IPS-NIHi7 (cell line): ENCODE measurements around the gene EPB41.
"Not testable (repeated sequence)": the region's sequence is repeated elsewhere in the genome, so short reads cannot be mapped to it uniquely, and the experiment has no call there.

Experiments
- DNase-seq: peaks from one replicate; pipeline ENCODE4 v3.0.0; 2012; ENCODE audit warnings: mixed read lengths; ENCODE audit errors: extremely low spot score

Gene EPB41

GRCh38 chr1:29133861-29134694 lies 219.7 kb downstream of the EPB41 start:
- DNase-seq: no peak

- DNase-seq: no peak
Observed at GRCh38 chr1:29134695-29135028, 220.3 kb downstream of the EPB41 start.

DNA sequence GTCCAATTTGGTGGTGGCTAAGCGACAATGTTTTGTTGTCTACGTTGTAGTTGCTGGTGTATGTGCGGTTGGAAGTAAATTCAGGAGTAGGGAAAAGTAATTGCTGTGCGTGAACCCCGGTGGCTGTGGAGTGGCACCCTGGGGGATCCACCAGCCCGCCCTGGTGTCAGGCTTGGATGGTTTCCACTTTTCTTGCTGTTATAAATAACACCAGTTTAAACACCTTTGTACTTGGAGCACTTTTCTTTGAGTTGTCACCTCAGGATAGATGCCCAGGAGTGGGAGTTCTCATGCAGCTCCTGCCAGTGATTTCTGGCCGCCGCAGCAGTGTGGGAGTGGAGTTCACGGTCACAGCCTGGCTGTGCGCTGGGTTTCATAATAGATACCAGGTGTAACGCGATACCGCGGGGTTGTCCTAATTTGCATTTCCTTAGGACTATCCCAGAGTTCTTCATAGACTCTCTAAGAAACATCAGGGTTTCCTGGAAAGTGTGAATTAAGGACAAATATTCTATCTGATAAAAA lies 222.1 kb downstream of the EPB41 start:
- no peak for DNase-seq

GRCh38 chr1:29142714-29143113 lies 228.3 kb downstream of the EPB41 start:
- no peak for DNase-seq

GRCh38 chr1:29144178-29144577 lies 229.8 kb downstream of the EPB41 start:
- DNase-seq: no peak

DNA sequence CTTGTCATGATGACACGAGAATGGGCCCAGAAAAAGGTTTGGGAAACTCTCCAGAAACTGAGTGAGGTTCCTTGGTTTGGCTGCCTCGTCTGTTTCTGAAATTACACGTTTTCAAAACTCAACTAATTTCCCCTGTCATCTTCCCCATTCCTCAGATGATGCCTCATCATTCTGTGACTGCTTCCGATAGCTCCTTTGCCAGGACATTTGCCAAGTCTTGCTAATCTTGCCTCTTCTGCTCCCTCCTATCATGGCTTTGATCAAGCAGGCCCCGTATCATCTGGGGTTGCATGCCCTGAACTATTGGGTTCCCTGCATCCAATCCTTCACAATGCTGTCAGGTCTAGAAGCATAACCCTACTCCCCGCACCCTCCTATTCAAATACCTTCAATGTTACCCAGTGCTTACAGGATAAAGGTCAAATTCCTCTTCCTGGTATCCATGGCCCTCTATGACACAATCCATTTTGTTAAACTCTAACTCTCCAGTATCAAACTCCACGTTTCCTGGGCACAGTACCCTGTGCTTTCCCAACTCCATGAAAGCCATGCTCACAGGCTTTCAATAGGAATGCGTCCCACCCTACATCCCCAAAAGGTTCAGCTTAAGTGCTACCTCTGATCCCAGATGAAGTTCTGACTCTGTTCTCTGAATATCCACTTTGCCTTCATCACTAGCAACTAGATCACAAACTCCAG lies 231.5 kb downstream of the EPB41 start:
- no peak for DNase-seq

- DNase-seq: no peak
Observed at GRCh38 chr1:29148656-29149491, 234.5 kb downstream of the EPB41 start.

- not testable (repeated sequence) for DNase-seq
Observed at GRCh38 chr1:29150346-29150745, 236.0 kb downstream of the EPB41 start.

DNA sequence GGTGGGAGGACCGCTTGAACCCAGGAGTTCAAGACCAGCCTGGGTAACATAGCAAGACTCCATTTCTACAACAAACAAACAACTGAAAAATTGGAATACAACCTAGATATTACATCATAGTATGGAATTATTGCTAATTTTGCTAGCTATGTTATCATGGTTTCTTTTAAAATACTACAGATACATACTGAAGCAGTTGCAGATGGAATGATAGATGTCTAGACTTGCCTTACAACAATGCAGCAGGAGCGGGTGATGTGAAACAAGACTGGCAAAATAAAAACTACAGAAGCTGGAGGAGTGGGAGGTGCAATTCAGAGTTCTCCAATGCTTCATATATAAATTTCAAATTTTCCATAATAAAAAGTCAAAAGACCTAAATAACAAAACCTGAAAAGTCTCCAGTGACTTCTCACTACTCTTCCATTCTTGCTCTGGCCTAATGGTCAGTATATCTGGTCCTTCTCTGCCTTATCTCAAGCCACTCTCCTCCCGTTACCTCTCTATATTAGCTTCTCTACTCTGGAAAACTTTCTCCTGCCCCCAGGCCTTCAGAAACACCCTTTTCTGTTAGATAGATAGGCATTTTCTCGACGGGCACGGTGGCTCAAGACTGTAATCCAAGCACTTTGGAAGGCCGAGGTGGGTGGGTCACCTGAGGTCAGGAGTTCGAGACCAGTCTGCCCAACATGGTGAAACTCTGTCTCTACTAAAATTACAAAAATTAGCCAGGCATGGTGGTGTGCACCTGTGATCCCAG lies 237.9 kb downstream of the EPB41 start:
- DNase-seq: no peak

DNA sequence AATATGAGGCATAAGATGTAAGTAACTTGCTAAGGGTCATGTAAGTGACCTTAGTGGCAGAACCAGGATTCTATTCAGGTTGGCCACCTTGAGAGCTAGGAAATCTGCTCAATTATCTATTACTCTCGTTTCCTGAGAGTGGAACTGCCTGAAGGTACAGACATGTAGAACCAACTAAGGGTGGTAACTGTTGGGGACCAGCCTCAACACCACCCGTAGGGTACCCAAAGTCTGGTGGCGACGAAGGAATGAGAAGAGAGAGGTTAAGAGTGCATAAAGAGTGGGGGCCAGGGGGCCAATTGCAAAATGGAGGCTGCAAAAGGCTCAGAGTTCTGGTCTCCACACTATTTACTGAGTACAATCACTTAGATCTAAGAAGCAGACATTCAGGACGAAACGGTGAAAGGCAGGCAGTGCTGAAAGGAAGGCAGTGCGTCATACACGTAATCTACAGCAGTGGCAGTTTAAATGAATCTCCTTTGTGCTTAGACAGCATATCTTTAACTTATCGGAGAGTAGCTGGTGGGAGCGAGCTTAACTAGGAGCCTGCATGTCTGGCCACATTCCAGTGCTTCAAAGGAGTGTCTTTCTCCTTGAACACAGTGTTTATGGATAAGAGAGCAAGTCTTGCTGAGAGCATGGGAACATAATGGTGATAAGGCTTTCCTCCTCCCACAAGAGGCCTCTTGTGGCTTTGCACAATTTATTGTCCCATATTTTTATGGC lies 242.3 kb downstream of the EPB41 start:
- no peak for DNase-seq

- no peak for DNase-seq
Observed at GRCh38 chr1:29157269-29157601, 242.9 kb downstream of the EPB41 start.

GRCh38 chr1:29159773-29160172 lies 245.4 kb downstream of the EPB41 start:
- no peak for DNase-seq

GRCh38 chr1:29162025-29162424 lies 247.7 kb downstream of the EPB41 start:
- DNase-seq: no peak

DNA sequence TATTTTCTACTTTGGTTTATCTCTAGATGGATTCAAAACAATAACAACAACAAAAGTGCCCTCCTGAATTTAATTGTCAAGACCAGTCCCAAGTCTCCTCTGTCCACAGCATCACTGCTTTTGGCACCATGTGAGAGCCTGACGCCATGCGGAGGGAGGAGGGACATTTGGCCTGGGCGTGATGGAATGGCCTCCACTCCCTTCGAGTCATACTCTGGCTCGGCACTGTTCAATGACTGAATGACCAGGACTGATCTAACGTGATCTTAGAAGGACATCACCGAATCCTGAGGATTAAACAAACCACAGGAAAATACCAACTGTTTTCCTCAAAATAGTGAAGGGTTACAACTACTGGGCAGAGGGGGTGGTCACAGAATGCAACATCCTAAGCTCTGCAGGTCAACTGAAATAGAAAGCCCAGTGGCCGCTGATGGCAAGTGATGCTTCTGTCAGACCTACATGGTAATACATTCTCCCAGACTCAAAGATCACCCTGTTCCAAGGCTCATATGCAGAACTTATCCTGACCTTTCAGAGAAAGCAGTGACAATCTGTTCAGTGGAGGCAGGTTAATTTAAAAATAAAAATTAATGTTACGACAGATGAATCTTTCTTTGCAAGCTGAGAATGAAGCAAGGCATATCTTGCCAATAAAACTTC lies 248.2 kb downstream of the EPB41 start:
- no peak for DNase-seq

DNA sequence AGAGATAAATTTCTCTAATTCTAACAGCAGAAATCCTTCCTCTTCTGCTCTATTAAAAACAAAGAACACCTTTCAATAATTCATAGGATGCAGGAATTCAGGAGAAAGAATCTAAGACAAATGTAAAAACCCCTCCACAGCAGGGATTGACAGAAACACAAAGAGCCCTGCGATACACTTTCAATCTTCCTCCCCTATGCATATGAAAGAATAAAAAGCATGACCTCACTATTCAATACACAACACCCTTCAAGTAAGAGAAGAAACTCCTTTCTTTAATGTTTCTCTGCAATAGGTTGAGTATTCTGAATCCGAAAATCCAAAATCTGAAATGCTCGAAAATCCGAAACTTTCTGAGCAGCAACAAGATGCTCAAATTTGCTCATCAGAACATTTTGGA lies 250.2 kb downstream of the EPB41 start:
- DNase-seq: no peak

DNA sequence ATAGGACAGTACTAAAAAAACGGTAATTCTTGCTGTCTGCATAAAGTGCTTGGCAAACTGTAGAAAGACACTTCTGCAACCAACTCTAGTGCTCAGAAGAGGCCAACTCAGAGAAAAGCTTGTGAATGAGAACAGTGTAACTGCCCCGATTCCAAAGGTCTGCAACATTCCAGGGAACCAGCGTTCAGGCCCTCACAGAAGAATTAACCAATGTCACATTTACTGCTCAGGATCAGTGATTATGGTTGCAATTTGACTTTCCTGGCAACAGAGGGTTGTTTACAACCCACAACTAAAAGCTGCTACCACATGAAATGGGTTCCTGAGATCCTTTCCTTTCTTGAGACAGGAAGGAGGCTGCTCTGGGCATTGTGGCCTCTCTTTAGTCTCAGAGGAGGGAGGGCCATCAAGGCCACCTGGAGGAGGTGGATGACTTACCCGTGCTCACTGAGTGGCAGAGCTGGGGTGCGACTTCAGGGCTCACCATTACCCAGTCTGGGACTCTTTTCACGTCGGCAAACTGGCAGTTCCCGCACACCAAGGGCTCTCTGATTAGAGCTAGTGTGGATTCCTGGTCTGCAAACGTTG lies 252.0 kb downstream of the EPB41 start:
- no peak for DNase-seq

- no peak for DNase-seq
Observed at GRCh38 chr1:29167904-29168303, 253.5 kb downstream of the EPB41 start.
